Gastroesophageal sphincter (tissue), 3 donors: ENCODE results near the gene NGEF.

Source experiments
- CTCF ChIP-seq, 4 experiments: fragments of 200-600 bp in 2 of 4; fragments of 450-650 bp in 2 of 4; sonication (generic) in 1 of 4; IDR thresholded peaks; one replicate each; pipeline ENCODE4 v1.5.1; 2017 to 2019; ENCODE audit warnings: antibody characterized with exemption in 4 of 4, mild to moderate bottlenecking in 2 of 4, moderate library complexity in 2 of 4
- EP300 ChIP-seq: sonication (generic); formaldehyde crosslinking; IDR thresholded peaks from one replicate; pipeline ENCODE4 v1.6.1; 2017; ENCODE audit warnings: antibody characterized with exemption, mild to moderate bottlenecking
- POLR2A ChIP-seq, 2 donors: fragments of 450-650 bp; IDR thresholded peaks; one replicate each; pipeline ENCODE4 v1.6.1; 2017; ENCODE audit warnings: antibody characterized with exemption in 2 of 2, mild to moderate bottlenecking in 2 of 2, moderate library complexity in 1 of 2
- POLR2AphosphoS5 ChIP-seq: sonication (generic); formaldehyde crosslinking; IDR thresholded peaks from one replicate; pipeline ENCODE4 v1.6.1; 2017; ENCODE audit warnings: antibody characterized with exemption

- TF ChIP-seq POLR2A (IDR thresholded peaks at IDR 0.05) (no peak), CTCF (IDR thresholded peaks at IDR 0.05) (no peak), EP300 (no peak), POLR2AphosphoS5 (no peak)
Observed at GRCh38 chr2:232892221-232892620, 120.8 kb downstream of the NGEF start.
